Muscle layer of duodenum (tissue), 2 donors: Measurements from ENCODE around the gene XRCC1.
A peak's percentile ranks its signal among the peaks of the same experiment; 100 is the strongest.

Experiments
- H3K27ac ChIP-seq: one replicate; pipeline ENCODE4 v1.7.0; 2013; ENCODE audit warnings: mild to moderate bottlenecking, low read length
- H3K27me3 ChIP-seq: one replicate; pipeline ENCODE4 v1.7.0; 2013; ENCODE audit warnings: low read depth, mild to moderate bottlenecking, control low read depth, low read length
- H3K36me3 ChIP-seq, 2 donors: one replicate each; pipeline ENCODE4 v1.7.0; 2013; ENCODE audit warnings: low read length in 2 of 2, control low read depth in 1 of 2, mild to moderate bottlenecking in 1 of 2; ENCODE audit not compliant: insufficient read depth in 2 of 2, control insufficient read depth in 1 of 2
- H3K4me1 ChIP-seq, 2 donors: one replicate each; pipeline ENCODE4 v1.7.0; 2013; ENCODE audit warnings: low read length in 2 of 2, mild to moderate bottlenecking in 2 of 2, control low read depth in 1 of 2, moderate library complexity in 1 of 2; ENCODE audit not compliant: insufficient read depth in 2 of 2, control insufficient read depth in 1 of 2
- H3K4me3 ChIP-seq, 2 donors: one replicate each; pipeline ENCODE4 v1.7.0; 2013; ENCODE audit warnings: low read length in 2 of 2, low read depth in 1 of 2, mild to moderate bottlenecking in 1 of 2
- H3K9me3 ChIP-seq, 2 donors: one replicate each; pipeline ENCODE4 v1.7.0; 2013; ENCODE audit warnings: low read length in 2 of 2, control low read depth in 1 of 2, mild to moderate bottlenecking in 1 of 2; ENCODE audit not compliant: control insufficient read depth in 1 of 2
- donor health status: healthy.

XRCC1 gene, protein sequence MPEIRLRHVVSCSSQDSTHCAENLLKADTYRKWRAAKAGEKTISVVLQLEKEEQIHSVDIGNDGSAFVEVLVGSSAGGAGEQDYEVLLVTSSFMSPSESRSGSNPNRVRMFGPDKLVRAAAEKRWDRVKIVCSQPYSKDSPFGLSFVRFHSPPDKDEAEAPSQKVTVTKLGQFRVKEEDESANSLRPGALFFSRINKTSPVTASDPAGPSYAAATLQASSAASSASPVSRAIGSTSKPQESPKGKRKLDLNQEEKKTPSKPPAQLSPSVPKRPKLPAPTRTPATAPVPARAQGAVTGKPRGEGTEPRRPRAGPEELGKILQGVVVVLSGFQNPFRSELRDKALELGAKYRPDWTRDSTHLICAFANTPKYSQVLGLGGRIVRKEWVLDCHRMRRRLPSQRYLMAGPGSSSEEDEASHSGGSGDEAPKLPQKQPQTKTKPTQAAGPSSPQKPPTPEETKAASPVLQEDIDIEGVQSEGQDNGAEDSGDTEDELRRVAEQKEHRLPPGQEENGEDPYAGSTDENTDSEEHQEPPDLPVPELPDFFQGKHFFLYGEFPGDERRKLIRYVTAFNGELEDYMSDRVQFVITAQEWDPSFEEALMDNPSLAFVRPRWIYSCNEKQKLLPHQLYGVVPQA

DNA sequence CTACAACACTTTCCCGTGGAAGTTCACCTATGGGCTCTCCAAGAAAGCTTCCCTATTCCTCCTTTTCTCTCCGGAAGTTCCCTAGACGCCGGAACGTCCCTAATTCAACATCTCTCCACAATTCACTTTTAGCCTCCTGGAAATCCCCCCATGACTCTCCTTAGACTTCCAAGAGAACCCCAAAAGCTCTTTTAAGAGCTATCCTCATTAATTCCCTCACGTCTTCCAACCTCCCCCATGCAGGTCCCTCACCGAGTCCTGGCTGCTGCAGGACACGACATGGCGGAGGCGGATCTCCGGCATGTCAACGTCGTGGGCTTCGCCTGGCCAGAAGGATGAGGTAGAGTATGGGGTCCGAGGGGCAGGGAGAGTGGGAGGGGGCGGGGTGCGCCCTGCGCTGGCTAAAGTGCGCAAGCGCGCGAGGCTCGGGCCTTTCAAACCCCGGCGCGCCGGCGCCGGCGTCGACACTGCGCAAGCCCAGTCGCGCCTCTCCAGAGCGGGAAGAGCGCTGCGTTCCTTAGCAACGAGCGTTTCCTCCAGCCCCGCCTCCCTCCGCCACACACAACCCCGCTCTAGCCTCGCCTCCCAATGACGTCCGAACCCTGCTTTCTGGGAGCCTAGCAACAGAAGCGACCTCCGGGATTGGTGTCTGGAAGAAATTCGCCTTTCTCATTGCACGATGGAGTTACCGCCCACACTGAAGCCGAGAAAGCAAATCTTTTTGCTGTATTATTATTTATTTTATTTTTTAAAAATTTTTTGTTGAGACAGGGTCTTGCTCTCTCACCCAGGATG, at the start of gene XRCC1, which contains the start of gene PINLYP:
XRCC1 (minus strand) TSS at position 372 of the 795 bp plus-strand sequence; CDS start at position 303, 69 bp downstream.
PINLYP (plus strand) TSS at position 646 of the 795 bp plus-strand sequence. CDS start 1,391 bp downstream, outside the sequence.
- Histone ChIP-seq H3K4me3 (peak within 1 kb of the TSS; percentile 97 to 100), H3K9me3 (no peaks in the 10 kb centered on the region), H3K27ac (peak within 1 kb of the TSS; percentile 97), H3K36me3 (peaks cover 3 to 4% of the 10 kb centered on the region in 2 donors), H3K27me3 (no peaks in the 10 kb centered on the region), H3K4me1 (peaks cover 7 to 9% of the 10 kb centered on the region in 2 donors)

DNA sequence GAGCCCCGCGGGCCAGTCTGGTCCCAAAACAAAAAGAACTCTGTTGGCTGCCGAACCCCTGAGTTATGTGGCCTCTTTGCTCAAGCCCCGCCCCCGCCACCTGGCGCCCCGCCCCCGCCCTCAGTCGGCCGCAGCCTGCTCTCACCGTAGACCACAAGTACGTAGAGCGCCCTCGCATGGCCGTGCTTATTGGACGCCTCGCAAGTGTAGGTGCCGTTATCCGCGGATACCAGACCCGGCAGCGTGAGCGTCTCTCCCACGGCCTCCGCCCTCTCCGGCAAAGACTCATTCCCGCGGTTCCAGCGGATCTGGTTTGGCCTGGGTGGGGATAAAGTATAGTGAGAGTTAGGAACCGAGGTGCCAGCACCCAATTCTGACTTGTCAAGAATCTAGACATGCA, 49.6 kb upstream of the XRCC1 start:
- Histone ChIP-seq H3K4me3 (no peak overlapping the region), H3K36me3 (peaks cover 0 to 3% of the 10 kb centered on the region in 2 donors)

DNA sequence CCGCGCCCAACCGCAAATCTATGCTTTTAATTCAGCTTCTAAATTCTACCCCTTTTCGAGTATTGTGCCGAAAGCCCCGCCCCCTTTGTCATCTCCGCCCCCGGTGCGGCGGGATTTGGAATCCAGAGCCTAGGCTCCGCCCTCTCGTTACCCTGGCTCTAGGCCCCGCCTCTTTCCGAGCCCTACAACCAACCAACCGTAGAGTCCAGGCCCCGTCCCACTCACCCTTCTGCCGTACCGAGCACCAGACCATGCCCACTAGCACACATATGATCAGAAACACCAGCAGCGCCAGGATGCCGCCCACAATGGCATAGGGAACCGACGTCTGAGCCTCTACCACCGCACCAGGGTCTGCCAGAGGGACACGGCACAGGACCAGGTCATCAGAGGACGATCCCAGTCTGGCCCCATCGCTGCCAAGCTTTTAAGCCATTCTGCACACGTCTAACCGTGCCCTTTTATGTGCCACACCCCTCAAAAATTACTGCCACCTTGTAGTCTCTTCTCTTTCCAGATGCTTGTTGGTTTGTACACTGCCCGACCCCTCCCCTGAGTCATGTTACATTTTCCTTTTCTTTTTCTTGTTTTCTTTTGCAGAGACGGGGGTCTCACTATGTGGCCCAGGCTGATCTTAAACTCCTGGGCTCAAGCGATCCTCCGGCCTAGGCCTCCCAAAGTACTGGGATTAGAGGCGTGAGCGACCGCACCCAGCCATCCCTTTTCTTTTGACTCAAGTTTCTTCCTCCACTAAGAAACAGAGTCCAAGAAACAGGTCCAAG, 48.8 kb upstream of the XRCC1 start:
- no peak overlapping the region for H3K4me3 ChIP-seq
- no peaks in the 10 kb centered on the region for H3K9me3 ChIP-seq
- H3K27ac ChIP-seq, result no peak overlapping the region
- no peaks in the 10 kb centered on the region for H3K27me3 ChIP-seq
- peaks cover 0 to 7% of the 10 kb centered on the region in 2 donors for H3K4me1 ChIP-seq
- H3K36me3 ChIP-seq, result peaks cover 0 to 3% of the 10 kb centered on the region in 2 donors

More for the DNA sequence above, 49.6 kb upstream of the XRCC1 start:
- Histone ChIP-seq H3K27me3 (no peaks in the 10 kb centered on the region), H3K4me1 (peaks cover 0 to 7% of the 10 kb centered on the region in 2 donors), H3K9me3 (no peaks in the 10 kb centered on the region), H3K27ac (no peak overlapping the region)

DNA sequence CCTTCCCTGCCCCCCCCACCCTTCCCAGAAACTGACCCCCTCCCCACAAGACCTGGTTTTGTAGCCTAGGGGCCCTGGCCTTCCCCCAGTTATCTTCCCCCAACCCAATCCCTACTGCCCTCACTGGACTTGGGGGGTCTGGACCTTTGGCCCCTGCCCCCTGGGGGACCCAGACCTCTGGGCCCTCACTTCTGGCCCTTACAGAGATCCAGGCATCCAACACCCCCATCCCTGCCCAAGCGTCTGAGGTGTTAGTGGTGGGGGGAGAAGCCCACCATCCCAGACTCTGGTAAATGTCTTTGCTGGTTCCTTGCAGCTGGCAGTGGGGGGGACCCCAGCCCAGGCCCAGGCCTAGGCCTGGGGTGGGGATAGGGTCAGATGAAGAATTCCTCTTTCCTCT, 47.6 kb upstream of the XRCC1 start:
- Histone ChIP-seq H3K27me3 (no peaks in the 10 kb centered on the region), H3K4me1 (peaks cover 0 to 15% of the 10 kb centered on the region in 2 donors), H3K4me3 (no peak overlapping the region), H3K27ac (no peak overlapping the region), H3K9me3 (no peaks in the 10 kb centered on the region), H3K36me3 (peaks cover 0 to 3% of the 10 kb centered on the region in 2 donors)

DNA sequence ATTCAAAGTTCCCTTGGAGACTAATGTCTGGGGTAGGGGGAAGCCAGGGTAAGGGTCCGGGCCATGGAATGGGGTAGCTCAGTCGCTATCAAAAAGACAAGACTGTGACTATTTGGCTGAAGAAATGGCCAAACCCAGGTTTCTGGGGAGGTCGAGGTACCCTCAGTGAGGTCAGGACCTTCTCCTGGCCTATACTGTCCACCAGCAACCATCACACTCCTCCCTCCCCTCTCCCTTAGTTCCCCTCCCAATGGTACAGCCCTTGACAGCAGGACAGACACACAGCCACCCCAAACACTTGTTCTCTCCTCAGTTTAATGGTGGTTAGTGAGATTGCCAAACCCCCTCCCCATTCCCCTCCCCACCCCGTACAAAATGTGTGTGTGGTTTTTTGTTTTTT, 46.7 kb upstream of the XRCC1 start:
- Histone ChIP-seq H3K36me3 (peaks cover 0 to 3% of the 10 kb centered on the region in 2 donors), H3K27ac (no peak overlapping the region), H3K4me1 (peaks cover 0 to 15% of the 10 kb centered on the region in 2 donors), H3K27me3 (no peaks in the 10 kb centered on the region), H3K9me3 (no peaks in the 10 kb centered on the region), H3K4me3 (no peak overlapping the region)

DNA sequence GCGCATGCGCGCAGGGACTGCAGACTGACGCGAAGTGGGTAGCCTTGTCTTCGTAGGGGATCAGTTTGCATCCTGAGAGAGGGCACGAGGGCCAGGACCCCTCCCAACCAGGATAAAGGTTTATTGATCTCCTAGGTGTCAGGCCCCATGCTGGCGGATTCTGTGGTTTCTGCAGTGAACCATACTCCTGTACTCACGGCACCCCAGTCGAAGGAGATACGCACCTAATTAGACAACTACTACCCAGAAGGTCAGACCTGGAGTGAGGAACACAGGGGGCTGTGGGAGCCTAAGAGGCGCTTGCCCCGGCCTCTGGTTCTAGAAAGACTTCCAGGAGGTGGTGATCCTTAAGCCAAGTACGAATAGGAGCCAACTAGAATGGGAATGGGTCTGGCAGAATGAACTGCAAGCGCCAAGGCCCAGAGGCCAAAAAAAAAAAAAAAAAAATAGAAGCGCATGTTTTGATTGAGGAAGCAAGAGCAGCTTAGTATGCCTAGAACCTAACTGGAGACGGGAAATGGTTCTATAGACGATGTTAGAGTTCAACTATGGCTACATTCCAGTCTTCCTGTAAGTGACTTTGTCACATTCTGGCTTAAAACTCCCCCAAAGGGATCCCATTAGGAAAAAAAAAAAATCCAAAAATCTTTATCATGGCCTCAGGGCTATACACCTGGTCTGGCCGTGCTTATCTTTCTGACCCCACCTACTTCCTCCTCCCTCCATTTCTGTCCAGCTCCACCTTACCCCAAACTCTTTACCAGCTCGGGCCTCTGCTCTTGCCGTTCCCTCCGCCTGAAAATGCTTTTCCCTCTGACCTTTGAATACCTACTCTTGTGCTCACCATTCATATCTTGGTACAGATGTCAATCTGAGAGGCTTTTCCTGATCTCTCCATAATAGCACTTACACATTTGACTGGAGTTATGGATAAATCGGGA, 45.0 kb upstream of the XRCC1 start:
- H3K27me3 ChIP-seq, result no peaks in the 10 kb centered on the region

DNA sequence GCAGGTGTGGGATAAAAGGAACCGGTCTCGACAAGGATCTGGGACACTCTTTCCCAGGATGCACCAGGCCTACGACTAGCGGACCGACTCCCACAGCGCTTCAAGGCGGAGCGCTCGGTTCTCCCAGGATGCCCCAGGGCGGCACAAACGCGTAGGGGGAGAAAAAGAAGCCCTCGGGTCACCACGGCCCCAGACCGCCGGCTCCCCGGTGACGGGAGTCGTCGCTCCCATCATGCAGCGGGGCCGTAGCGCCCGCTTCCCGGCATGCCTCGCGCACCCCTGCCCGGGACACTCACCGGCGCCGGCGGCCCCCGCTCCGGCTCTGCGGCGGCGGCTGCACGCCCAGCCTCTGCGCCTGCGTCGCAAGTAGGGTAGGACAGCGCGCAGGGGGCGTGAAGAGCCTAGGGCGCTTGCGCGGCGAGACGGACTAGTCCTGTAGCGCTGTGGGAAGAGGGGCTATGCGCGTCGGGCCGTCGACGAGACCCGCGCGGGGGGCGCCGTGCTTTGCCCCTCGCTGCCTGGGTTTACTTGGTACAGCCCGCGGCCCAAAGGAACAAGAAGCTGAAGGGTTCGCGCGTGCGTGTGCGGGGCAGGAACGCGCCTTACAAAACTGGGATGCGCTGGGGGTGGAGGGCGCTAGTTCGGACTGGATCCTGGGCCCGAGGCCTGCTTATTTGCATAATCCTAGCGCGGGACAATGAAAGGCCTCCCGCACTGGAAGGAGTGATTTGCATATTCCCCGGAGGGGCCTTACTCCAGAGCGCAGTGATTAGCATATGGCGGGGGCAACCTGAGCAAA, 44.1 kb upstream of the XRCC1 start, which contains the start of gene ZNF428:
ZNF428 (minus strand) TSS at position 368 of the 799 bp plus-strand sequence. CDS start 5,325 bp downstream, outside the sequence.
- Histone ChIP-seq H3K27ac (peak within 1 kb of the TSS; percentile 80), H3K36me3 (no peaks in the 10 kb centered on the region), H3K9me3 (no peaks in the 10 kb centered on the region), H3K4me1 (peaks cover 0 to 15% of the 10 kb centered on the region in 2 donors), H3K4me3 (peak within 1 kb of the TSS; percentile 80 to 91), H3K27me3 (no peaks in the 10 kb centered on the region)

More for the DNA sequence above, 45.0 kb upstream of the XRCC1 start:
- Histone ChIP-seq H3K4me1 (peaks cover 0 to 15% of the 10 kb centered on the region in 2 donors), H3K9me3 (no peaks in the 10 kb centered on the region), H3K4me3 (peak overlapping the region; percentile 80 to 91), H3K36me3 (no peaks in the 10 kb centered on the region), H3K27ac (peak overlapping the region; percentile 80)

DNA sequence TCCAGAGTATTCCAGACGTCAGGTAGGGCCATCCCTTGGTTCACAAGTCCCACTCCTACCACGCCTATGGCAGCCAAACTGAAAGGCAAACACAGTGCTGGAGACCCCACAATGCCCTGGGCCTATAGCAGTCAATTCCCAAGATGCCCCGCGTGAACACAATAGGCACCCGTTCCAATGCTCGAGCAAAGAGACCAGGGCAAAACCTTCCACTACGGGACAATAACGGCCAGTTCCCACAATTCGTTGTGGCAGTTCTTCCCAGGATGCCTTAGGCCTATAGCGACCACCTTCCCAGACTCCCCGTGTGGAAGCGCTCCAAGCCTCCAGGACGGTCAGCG, 43.6 kb upstream of the XRCC1 start:
- no peaks in the 10 kb centered on the region for H3K27me3 ChIP-seq
- H3K9me3 ChIP-seq, result no peaks in the 10 kb centered on the region
- H3K4me3 ChIP-seq, result peak overlapping the region; percentile 80 to 91
- peaks cover 3 to 5% of the 10 kb centered on the region in 2 donors for H3K36me3 ChIP-seq
- peak overlapping the region; percentile 80 for H3K27ac ChIP-seq
- H3K4me1 ChIP-seq, result peaks cover 0 to 15% of the 10 kb centered on the region in 2 donors

DNA sequence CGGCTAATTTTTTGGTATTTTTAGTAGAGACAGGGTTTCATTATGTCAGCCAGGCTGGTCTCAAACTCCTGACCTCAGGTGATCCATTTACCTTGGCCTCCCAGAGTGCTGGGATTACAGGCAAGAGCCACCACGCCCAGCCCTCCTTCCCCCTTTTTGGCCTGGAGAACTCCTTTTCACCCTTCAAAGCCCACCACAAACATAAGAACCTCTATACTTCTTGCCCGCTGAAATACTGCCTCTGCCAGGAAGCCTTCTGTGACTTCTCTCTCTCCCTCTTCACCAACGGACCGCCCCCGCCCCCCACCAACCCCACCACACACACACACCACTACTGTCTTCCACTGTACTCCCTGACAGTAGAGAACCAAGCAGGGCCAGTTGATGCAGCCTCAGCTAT, 41.6 kb upstream of the XRCC1 start:
- Histone ChIP-seq H3K27ac (no peak overlapping the region), H3K27me3 (no peaks in the 10 kb centered on the region), H3K36me3 (peaks cover 12 to 25% of the 10 kb centered on the region in 2 donors), H3K9me3 (no peaks in the 10 kb centered on the region), H3K4me1 (peaks cover 0 to 15% of the 10 kb centered on the region in 2 donors), H3K4me3 (no peak overlapping the region)
